ENCODE measurements around the gene TECPR1.

TECPR1 gene

GRCh38 chr7:98210513-98211220 is 41.4 kb downstream of the TECPR1 start:
- no peak for DNase-seq

GRCh38 chr7:98209166-98209920 is 42.7 kb downstream of the TECPR1 start:
- DNase-seq: no peak

DNA sequence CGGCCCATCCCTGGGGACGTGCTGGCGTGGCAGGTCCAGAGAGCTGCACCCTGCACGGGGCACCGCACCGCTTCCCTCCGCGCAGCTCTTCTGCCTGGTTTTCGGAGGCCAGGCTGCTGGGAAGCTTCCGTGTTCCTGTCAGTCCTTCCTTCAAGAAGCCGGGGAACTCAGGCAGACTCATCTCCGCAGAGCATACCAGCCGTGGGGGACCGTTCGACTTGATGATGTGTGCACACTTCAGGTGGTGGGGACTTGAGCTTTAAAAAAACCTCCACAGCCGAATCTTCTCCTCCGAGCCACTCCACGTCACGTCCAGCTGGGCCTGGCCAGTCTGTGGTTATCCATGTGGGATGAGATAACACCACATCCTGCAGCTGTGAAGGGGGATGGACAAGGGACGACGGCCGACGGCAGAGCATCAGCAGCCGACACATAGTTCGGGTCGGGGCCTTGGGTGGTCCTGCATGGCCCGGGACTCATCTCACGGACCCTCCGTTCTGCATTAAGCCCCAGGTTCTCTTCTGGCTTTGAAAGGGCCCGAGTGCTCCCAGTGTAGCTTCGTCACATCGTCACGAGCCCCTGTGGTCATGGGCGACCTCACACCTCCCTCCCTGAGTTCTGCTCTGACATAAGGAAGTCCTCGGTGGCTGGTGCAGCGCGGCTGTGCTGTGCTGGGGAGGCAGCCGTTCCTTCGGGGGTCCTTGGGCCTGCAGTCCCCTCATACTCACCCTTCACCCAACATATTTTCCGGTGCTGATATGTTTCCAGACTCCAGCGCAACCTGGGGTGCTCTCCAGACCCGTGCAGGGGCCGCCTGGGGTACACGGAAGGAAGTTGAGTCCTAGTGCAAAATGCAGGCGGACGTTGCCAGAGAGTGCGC is 45.3 kb downstream of the TECPR1 start:
- no peak for DNase-seq

DNA sequence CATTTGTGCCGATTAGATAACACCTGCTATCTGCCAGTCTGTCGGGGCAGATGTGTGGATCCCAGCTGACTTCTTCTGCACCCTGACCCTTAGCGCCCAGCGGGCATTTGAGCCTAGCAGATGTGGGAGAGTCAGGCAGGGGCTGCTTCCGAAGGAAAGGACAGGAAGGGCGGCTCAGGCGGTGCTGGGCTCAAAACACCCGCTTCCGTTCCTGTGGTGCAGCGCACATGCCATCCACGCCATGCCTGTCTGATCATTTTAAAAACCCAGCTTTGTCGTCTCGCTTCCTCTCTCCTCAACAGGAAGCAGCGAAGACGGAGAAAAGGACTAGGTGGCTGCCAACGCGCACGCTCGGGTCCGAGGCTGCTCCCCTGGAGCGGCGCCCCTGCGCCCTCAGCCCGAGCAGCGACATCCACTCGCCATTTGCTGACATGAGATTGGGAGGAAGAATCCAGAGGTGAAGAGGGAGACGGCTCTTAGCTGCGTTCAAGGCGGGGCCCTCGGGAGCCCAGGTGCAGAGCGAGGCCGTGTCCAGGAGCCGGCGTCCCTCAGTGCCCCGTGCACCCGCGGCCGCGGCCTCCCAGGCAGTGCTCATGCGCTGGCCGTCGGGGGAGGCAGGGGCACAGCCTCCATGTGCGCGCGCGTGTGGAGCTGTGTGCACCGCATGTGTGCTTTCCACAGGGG is 46.7 kb downstream of the TECPR1 start:
- DNase-seq: no peak

DNA sequence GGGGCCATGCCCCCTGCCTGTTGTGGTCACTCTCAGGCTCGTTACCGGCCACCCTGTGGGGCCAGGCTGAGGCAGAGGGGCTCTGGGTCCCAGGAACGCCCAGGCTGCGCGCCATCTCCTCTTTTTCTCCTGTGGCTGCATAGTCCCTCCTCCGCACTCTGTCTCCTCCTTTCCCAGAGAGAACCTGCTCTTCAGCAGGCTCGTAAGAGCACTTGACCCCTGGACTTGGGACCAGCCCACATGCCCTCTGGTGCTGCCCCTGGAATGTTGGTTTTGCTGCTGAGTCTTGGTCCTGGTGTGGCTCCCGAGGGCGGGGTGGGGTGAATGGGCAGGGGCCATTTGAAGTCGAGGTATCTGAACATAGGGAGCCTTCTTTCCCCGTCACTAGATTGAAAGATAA is 47.4 kb downstream of the TECPR1 start:
- no peak for DNase-seq

DNA sequence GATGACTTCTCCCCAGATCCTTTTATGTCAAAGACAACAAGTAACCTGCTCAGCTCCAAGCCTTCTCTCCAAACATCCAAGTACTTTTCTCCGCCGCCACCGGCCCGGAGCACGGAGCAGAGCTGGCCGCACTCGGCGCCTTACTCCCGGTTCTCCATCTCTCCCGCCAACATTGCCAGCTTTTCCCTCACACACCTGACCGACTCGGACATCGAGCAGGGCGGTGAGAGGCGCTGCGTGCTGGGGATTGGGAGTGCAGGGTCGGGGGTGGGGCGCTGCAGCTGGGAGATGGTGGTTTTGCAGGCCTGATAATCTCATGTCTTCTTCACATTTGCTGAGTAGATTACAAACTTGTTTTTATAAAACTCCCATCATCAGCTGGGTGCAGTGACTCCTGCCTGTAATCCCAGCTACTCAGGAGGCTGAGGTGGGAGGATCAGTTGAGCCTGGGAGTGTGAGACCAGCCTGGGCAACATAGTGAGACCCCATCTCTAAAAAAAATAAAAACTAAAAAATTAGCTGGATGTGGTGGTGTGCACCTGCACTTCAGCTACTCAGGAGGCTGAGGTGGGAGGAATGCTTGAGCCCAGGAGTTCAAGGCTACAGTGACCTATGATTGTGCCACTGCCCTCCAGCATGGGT is 47.9 kb downstream of the TECPR1 start:
- DNase-seq: no peak

DNA sequence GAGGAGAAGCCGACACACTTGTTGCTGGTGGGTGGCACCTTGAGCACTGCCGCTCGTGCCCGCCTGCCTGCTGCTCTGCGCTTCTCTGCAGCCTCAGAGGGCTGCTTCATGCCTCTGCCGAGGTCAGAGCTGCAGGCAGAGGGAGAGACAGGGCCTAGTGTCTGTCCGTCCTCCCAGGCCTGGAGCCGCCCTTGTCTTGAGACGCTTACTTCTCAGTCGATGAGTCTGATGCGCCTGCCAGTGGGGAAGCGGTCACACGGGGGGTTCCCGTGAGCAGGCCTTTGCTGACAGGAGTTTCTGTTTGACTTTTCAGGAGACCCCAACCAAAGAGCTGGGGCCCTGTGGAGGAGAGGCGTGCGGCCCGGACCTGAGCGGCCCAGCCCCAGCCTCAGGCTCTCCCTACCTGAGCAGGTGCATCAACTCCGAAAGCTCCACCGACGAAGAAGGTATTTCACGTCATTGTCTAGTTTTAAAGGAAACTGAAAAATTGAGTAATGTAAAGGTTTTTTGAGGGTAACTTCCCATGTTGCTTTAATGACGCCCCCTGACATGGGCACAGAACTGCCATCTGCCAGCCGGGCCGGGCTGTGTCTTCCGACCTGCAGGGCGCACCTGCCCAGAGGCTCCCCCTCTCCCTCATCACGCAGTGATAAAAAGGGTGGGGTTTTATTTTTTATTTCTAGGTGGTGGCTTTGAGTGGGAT is 48.6 kb downstream of the TECPR1 start:
- DNase-seq: no peak

DNA sequence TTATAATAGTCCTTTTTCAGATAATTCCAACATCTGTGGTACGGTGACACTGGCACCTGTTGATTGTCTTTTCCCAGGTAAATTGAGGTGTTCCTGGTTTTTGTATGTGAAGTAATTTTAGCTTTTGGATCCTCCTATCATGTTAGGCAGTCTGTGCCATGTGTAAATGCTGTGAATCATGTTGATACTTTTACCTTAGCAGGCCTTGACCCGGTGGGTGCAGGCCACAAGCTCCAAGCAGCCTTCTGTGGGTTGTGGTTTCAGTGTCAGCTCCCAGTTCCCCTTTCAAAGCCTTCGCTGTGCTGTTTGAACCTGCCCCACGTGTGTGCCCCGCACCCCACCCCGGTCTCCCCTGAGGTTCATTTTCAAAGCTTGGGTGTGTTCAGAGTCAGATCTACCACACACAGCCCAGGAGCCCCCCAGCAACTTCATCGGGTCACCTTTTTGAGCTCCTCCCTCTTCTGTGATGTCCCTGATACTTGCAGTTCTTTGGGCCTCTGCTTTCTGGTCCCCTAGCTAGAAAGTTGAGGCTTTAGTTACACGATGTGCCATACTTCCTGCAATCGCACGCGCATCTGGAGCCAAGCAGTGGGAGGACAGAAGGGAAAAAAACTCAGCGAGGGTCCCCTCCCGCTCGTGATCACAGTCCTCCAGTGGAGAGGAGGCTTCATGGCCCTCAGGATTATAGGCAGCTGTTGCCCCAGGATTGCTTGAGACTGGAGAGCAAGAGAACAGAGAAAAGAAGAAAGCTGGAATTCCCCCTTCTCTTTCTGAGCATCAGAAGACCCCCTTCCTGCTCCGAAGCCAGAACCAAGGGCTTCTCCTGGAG is 49.5 kb downstream of the TECPR1 start:
- peak; percentile 7 to 60 for DNase-seq

DNA sequence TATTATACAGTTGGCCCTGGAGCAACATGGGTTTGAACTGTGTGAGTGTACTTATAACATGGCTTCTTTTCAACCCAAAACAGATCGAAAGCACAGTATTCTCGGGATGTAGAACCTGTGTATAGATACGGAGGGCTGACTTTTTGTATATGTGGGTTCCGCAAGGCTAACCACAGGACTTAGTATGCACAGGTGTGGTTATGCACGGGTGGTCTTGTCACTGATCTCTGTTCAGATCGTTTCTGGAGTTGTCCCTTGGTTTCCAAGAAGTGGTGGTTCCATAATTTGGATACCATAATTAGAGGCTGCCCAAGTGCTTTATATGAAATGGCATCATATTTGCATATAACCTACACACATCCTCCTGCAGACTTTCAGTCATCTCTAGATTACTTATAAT is 51.7 kb downstream of the TECPR1 start:
- DNase-seq: no peak

- no peak for DNase-seq
Observed at GRCh38 chr7:98199131-98199530, 52.9 kb downstream of the TECPR1 start.

GRCh38 chr7:98196706-98197605 is 55.1 kb downstream of the TECPR1 start:
- DNase-seq: no peak

- DNase-seq: no peak
Observed at GRCh38 chr7:98194672-98195457, 57.2 kb downstream of the TECPR1 start.

GRCh38 chr7:98194186-98194585 is 57.8 kb downstream of the TECPR1 start:
- DNase-seq: no peak

DNA sequence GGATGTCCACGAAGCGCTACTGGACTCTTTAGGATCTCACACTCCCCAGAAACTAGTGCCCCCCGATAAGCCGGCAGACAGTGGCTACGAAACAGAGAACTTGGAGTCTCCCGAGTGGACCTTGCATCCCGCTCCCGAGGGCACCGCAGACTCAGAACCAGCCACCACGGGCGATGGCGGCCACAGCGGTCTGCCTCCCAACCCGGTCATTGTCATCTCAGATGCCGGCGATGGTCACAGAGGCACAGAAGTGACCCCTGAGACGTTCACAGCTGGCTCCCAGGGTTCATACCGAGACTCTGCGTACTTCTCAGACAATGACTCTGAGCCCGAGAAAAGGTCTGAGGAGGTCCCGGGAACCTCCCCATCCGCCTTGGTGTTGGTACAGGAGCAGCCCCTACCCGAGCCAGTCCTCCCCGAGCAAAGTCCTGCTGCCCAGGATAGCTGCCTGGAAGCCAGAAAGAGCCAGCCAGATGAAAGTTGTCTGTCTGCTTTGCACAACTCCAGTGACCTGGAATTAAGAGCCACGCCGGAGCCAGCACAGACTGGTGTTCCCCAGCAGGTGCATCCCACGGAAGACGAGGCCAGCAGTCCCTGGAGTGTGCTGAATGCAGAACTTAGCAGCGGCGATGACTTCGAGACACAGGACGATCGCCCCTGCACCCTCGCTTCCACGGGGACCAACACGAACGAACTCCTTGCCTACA is 58.4 kb downstream of the TECPR1 start:
- no peak for DNase-seq

- no peak for DNase-seq
Observed at GRCh38 chr7:98192781-98193457, 59.1 kb downstream of the TECPR1 start.

- no peak for DNase-seq
Observed at GRCh38 chr7:98191668-98192431, 60.2 kb downstream of the TECPR1 start.

DNA sequence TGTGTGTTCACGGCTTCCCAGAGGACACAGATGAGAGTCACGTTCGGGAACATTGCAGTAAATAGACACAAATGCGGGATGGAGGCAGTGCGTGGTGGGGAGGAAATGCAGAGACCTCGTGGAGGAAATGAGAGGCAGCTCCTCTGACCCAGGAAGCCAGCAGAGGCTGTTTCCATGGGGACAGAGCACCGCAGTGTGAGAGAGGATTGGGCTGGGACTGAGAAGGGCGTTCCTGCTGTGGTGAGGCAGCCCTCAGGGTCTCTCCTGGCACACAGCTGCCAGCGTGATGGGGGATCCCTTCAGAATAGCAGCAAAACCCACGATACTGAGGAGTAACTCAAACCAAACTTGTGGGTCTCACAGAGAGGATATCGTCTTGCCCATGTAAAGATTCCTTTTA is 62.5 kb downstream of the TECPR1 start:
- DNase-seq: no peak
